Heart right ventricle (tissue), 16 donors: ENCODE measurements around the gene TLDC2. TPM values are rescaled to one million over a fixed set of nuclear protein-coding genes. Genes with fewer than 3 reads are reported as not detected.

ENCODE experiments used
- ATAC-seq, 8 donors: fragments of 200-7000 bp; cut with Tn5 transposase; one replicate each; pipeline ENCODE4 v1.9.1; 2020; ENCODE audit warnings: mild to moderate bottlenecking in 8 of 8, moderate library complexity in 8 of 8, moderate number of reproducible peaks in 1 of 8
- DNase-seq, 2 donors: peaks; one replicate each; pipeline ENCODE4 v3.0.0-alpha.2; 2020
- H3K27ac ChIP-seq, 10 donors: fragments of 200-600 bp; sonication (generic) in 2 of 10; one replicate each; pipeline versions ENCODE4 v1.5.0 to v1.8.0; 2020 to 2022; ENCODE audit warnings: mild to moderate bottlenecking in 3 of 10
- H3K27me3 ChIP-seq, 7 donors: fragments of 200-600 bp; one replicate each; pipeline ENCODE4 v1.8.0; 2021 to 2022; ENCODE audit warnings: mild to moderate bottlenecking in 2 of 7
- H3K36me3 ChIP-seq, 9 donors: fragments of 200-600 bp; sonication (generic) in 1 of 9; one replicate each; pipeline versions ENCODE4 v1.5.0 to v1.8.0; 2020 to 2022; ENCODE audit warnings: mild to moderate bottlenecking in 2 of 9
- H3K4me1 ChIP-seq, 9 donors: fragments of 200-600 bp; sonication (generic) in 1 of 9; one replicate each; pipeline versions ENCODE4 v1.5.0 to v1.8.0; 2020 to 2022; ENCODE audit warnings: mild to moderate bottlenecking in 4 of 9
- H3K4me3 ChIP-seq, 10 donors: fragments of 200-600 bp; sonication (generic) in 2 of 10; one replicate each; pipeline versions ENCODE4 v1.5.0 to v1.8.0; 2020 to 2022; ENCODE audit warnings: mild to moderate bottlenecking in 7 of 10, moderate library complexity in 2 of 10
- H3K9me3 ChIP-seq, 11 donors: fragments of 200-600 bp in 10 of 11; sonication (generic) in 2 of 11; one replicate each; pipeline versions ENCODE4 v1.5.0 to v1.8.0; 2013 to 2022; ENCODE audit warnings: mild to moderate bottlenecking in 2 of 11, control low read depth in 1 of 11, moderate library complexity in 1 of 11
- CTCF ChIP-seq, 9 donors: fragments of 200-600 bp; sonication (generic) in 2 of 9; IDR thresholded peaks; one replicate each; pipeline versions ENCODE4 v1.5.0 to v1.8.0; 2021 to 2022; ENCODE audit warnings: antibody characterized with exemption in 9 of 9, mild to moderate bottlenecking in 5 of 9, moderate library complexity in 1 of 9
- WGBS, 2 donors: extraction: QIAGEN DNeasy Blood & Tissue Kit; methylation state at CpG; one replicate each; pipeline ENCODE4 v1.1.7; 2013; ENCODE audit warnings: inconsistent platforms in 1 of 2; 5-methylcytosine and 5-hydroxymethylcytosine counted together
- intact Hi-C, 10 donors: fragments of 100-400 bp; cut with DNase I; formaldehyde crosslinking; loops; one replicate each; pipeline versions ENCODE4 v1.11.1 to v1.14.2; 2022
- polyA plus RNA-seq, 2 donors: library from polyadenylated mRNA; stranded (reverse); fragments of 200-250 nt; gene quantifications; one replicate each; pipeline ENCODE4 v1.2.3, GENCODE V29; 2013
- total RNA-seq, 10 donors: library from RNA; stranded (reverse); fragmentation: NEBNext Ultra II Directional in 3 of 10; extraction: Animal tissue kit (Norgen Biotek cat#: 25700) in 3 of 10; gene quantifications; one replicate each; pipeline versions ENCODE4 v1.2.1 to v1.2.4, GENCODE V29; 2021 to 2023
- donor health status: Arrhythmogenic right ventricular cardiomyopathy.
- donor health status: ischemic (EF 13 %, LVEDD 7.1; RV severe dilation, severe dysfunction).
- donor health status: healthy with polysubstance abuse.
- donor health status: DM: no; HTN: yes; CAD: no.
- donor health status: DM: no; HTN: no; CAD: no.
- donor health status: ischemic (EF 25% LVEDD 6.9; RV normal size, moderate dysfunction).
- donor health status: ischemic (EF 25% LVEDD 5.7; RV mildly dilated, moderate dysfunction).
- donor health status: healthy.
- donor health status: DM: yes; HTN: yes; CAD: no.
- donor health status: Ischemic cardiomyopathy.
- donor health status: ischemic (EF 35%, LVEDD 5.7; RV mildly dilated, moderate dysfunction).
- donor health status: nonischemic (EF 11% LVEDD 7.7; RV severe dilation, severe dysfunction).
- donor health status: DM: yes; HTN: yes; CAD: no.
- donor health status: PGD.
- donor health status: ischemic (EF 29% LVEDD 5.4; RV normal size, mild dysfunction).
- donor health status: nonischemic (EF 23%, LVEDD 6.1; RV moderate dilation, normal function).

TLDC2 gene
- total and polyA plus RNA-seq, 12 donors, result 0.01 TPM; not detected in 11

GRCh38 chr20:36876473-36876833, 515 bp downstream of the TLDC2 start:
- no peaks in the 10 kb centered on the region for H3K9me3 ChIP-seq
- no peak overlapping the region for H3K27ac ChIP-seq
- ATAC-seq (no peak), DNase-seq (no peak)
- 91 to 92% methylated on average over 3 of the region's 3 CpGs for WGBS, 2 donors
- H3K4me1 ChIP-seq, result peaks cover 0 to 18% (median 6%) of the 10 kb centered on the region in 9 donors
- intact Hi-C loops, result loop anchor here in 1 of 10 donors (10.0 kb wide), 1 partner anchor 92 kb away; no protein-coding TSS in a partner anchor
- no peaks in the 10 kb centered on the region for H3K27me3 ChIP-seq
- no peak overlapping the region for H3K4me3 ChIP-seq
- H3K36me3 ChIP-seq, result no peaks in the 10 kb centered on the region
- TF ChIP-seq CTCF (IDR thresholded peaks at IDR 0.05), result no peak

GRCh38 chr20:36878941-36879340, 3.0 kb downstream of the TLDC2 start:
- DNase-seq (no peak), ATAC-seq (no peak)
- intact Hi-C loops, result loop anchor here in 1 of 10 donors (10.0 kb wide), 1 partner anchor 94 kb away; no protein-coding TSS in a partner anchor
- 84 to 87% methylated on average over 10 of the region's 10 CpGs for WGBS, 2 donors
- TF ChIP-seq CTCF (IDR thresholded peaks at IDR 0.05), result no peak
- Histone ChIP-seq H3K9me3 (no peaks in the 10 kb centered on the region), H3K4me3 (no peak overlapping the region), H3K36me3 (no peaks in the 10 kb centered on the region), H3K4me1 (no peaks in the 10 kb centered on the region), H3K27me3 (no peaks in the 10 kb centered on the region), H3K27ac (no peak overlapping the region)

- 91 to 92% methylated on average over 11 of the region's 11 CpGs for WGBS, 2 donors
Measured at GRCh38 chr20:36880741-36881250, 4.9 kb downstream of the TLDC2 start.

GRCh38 chr20:36881331-36881730, 5.4 kb downstream of the TLDC2 start:
- H3K27me3 ChIP-seq, result no peaks in the 10 kb centered on the region
- DNase-seq (no peak), ATAC-seq (no peak)
- WGBS, 2 donors, result 86 to 90% methylated on average over 16 of the region's 16 CpGs
- H3K36me3 ChIP-seq, result no peaks in the 10 kb centered on the region
- no peaks in the 10 kb centered on the region for H3K4me1 ChIP-seq
- H3K27ac ChIP-seq, result no peak overlapping the region
- H3K9me3 ChIP-seq, result no peaks in the 10 kb centered on the region
- H3K4me3 ChIP-seq, result no peak overlapping the region
- no peak for TF ChIP-seq CTCF (IDR thresholded peaks at IDR 0.05)
- intact Hi-C loops, result loop anchor here in 5 of 10 donors (5.0 to 10.0 kb wide), 5 partner anchors 89 to 327 kb away; partner anchors contain the start of gene RAB5IF (in 1 of the 5)

More at GRCh38 chr20:36880741-36881250, 4.9 kb downstream of the TLDC2 start:
- no peaks in the 10 kb centered on the region for H3K36me3 ChIP-seq
- no peak for TF ChIP-seq CTCF (IDR thresholded peaks at IDR 0.05)
- no peak for DNase-seq
- no peaks in the 10 kb centered on the region for H3K9me3 ChIP-seq
- H3K4me1 ChIP-seq, result no peaks in the 10 kb centered on the region
- ATAC-seq, result no peak
- H3K27ac ChIP-seq, result no peak overlapping the region
- H3K4me3 ChIP-seq, result no peak overlapping the region
- H3K27me3 ChIP-seq, result no peaks in the 10 kb centered on the region
- intact Hi-C loops, result loop anchor here in 5 of 10 donors (5.0 to 10.0 kb wide), 5 partner anchors 88 to 326 kb away; partner anchors contain the start of gene RAB5IF (in 1 of the 5)
